Fibroblast of mammary gland (primary cell): ENCODE measurements around the gene LCT.
"Not testable (repeated sequence)": the region's sequence is repeated elsewhere in the genome, so short reads cannot be mapped to it uniquely, and the experiment has no call there.

Source experiments
- DNase-seq: peaks from one replicate; pipeline ENCODE4 v3.0.0-alpha.2; 2010; ENCODE audit warnings: low read depth
- H3K4me3 ChIP-seq: 2 replicates; pipeline ENCODE4 v1.5.1; 2011; ENCODE audit warnings: low read depth, mild to moderate bottlenecking, low read length, moderate library complexity; ENCODE audit not compliant: control insufficient read depth
- TF ChIP-seq, protein P1 (sequence below): conservative IDR thresholded peaks from 2 replicates; pipeline ENCODE4 v1.5.1; 2011; ENCODE audit warnings: low read depth, low read length, inconsistent platforms; ENCODE audit not compliant: control insufficient read depth, insufficient read depth

Gene LCT

DNA sequence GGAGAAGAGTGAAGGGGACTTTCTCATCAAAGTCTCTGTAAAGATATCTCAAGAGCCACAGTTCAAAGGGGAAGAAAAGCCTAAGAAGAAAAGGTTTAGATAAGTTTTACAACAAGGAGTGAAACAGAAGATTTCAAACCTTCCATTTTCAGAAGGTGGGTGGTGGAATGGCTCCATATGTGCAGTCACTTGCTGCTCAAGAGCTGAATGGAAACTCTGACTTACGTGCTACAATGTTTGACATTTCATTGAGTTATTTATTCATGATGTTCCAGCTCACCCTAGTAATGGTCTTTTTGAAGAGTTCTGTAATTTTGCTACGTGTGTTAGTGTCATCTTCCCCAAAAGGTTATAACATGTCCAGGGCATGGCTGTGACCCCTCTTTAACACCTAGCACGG lies 21.7 kb downstream of the LCT start:
- TF ChIP-seq, protein P1, sequence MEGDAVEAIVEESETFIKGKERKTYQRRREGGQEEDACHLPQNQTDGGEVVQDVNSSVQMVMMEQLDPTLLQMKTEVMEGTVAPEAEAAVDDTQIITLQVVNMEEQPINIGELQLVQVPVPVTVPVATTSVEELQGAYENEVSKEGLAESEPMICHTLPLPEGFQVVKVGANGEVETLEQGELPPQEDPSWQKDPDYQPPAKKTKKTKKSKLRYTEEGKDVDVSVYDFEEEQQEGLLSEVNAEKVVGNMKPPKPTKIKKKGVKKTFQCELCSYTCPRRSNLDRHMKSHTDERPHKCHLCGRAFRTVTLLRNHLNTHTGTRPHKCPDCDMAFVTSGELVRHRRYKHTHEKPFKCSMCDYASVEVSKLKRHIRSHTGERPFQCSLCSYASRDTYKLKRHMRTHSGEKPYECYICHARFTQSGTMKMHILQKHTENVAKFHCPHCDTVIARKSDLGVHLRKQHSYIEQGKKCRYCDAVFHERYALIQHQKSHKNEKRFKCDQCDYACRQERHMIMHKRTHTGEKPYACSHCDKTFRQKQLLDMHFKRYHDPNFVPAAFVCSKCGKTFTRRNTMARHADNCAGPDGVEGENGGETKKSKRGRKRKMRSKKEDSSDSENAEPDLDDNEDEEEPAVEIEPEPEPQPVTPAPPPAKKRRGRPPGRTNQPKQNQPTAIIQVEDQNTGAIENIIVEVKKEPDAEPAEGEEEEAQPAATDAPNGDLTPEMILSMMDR: no peak
- H3K4me3 ChIP-seq: no peak overlapping the region
- DNase-seq: no peak

- no peak for DNase-seq
- no peak overlapping the region for H3K4me3 ChIP-seq
- TF ChIP-seq, protein P1: no peak
Observed at GRCh38 chr2:135812907-135813511, 24.0 kb downstream of the LCT start.

DNA sequence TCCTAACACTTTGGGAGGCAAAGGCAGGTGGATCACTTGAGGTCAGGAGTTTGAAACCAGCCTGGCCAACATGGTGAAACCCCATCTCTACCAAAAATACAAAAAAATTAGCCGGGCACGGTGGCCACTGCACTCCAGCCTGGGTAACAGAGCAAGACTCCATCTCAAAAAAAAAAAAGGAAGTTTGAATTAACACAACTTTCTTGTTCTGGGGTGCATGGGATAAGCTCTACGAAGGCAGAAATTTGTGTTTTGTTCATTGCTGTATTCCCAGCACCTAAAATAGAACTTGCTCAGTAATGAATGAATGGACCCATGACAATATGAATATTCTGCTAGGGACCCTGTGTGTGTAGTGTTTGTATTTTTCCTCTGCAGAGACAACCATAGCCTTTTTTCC lies 29.1 kb downstream of the LCT start:
- not testable (repeated sequence) for H3K4me3 ChIP-seq, DNase-seq

- no peak overlapping the region for H3K4me3 ChIP-seq
- no peak for DNase-seq
Observed at GRCh38 chr2:135803278-135803677, 33.7 kb downstream of the LCT start.

GRCh38 chr2:135802350-135802749 lies 34.6 kb downstream of the LCT start:
- TF ChIP-seq, protein P1: no peak
- no peak for DNase-seq
- no peak overlapping the region for H3K4me3 ChIP-seq

More at GRCh38 chr2:135803278-135803677, 33.7 kb downstream of the LCT start:
- TF ChIP-seq, protein P1: no peak

DNA sequence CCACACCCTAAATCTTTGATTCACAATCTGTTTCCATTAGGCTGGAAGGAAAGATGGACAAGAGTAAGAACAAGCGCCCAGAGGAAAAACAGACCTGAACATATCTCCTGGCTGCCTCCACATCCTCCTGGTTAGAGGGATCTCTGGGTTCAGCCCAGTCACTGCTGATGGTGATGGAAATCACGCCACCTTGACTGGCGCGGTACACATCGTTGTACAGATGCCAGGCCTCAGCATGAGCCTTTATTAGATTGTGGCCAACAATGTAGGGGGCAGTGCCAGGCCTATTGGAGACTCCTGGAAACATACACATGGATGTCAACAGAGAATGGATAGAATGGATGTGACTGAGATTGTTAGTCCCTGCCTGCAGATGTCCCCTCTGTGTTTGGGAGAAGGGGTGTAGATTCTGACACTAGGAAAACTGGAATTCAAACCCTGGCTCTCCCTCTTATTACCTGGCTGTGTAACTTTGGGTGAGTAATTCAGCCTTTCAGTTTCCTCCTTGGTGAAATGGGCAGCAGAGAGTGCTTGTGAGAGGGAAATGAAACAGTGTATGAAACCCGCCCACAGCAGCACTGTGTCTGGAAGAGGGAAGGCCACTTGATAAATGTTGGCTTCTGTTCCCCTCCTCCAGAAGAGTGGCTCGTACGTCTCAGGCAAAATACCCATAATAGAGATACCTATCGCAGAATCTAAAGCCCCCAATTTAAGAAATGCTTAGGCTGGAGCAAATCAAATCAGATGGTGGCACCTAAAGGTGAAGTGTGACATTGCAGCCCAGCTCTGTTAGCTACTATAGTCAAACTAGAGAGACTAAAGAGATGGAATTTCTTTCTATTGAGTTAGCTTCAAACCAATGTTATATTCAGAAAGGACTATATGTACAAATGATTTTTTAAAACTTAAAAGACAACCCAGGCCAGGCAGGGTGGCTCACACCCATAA lies 36.2 kb downstream of the LCT start:
- TF ChIP-seq, protein P1: no peak
- no peak overlapping the region for H3K4me3 ChIP-seq

GRCh38 chr2:135799738-135800137 lies 37.2 kb downstream of the LCT start:
- DNase-seq: no peak
- TF ChIP-seq, protein P1: peak; percentile 7
- H3K4me3 ChIP-seq: no peak overlapping the region

More for the DNA sequence above, 36.2 kb downstream of the LCT start:
- no peak for DNase-seq
